GM23248 (cell line): Measurements from ENCODE around the gene GLT8D2. TPM values are rescaled to one million over a fixed set of nuclear protein-coding genes. Genes with fewer than 3 reads are reported as not detected.

Experiments used
- DNase-seq: peaks from one replicate; pipeline ENCODE4 v3.0.0-alpha.2; 2015
- H2AFZ ChIP-seq: fragments of 200-600 bp; sonication (generic); 2 replicates; pipeline ENCODE4 v1.6.1; 2016; ENCODE audit warnings: antibody characterized with exemption
- H3F3A ChIP-seq: fragments of 200-600 bp; sonication (generic); 2 replicates; pipeline ENCODE4 v1.6.1; 2016; ENCODE audit warnings: mild to moderate bottlenecking, antibody characterized with exemption, mixed run types; ENCODE audit not compliant: insufficient read depth
- H3K27ac ChIP-seq: fragments of 200-600 bp; sonication (generic); 2 replicates; pipeline ENCODE4 v1.5.1; 2016; ENCODE audit warnings: mild to moderate bottlenecking
- H3K27me3 ChIP-seq: fragments of 200-600 bp; sonication (generic); replicated peaks from 2 replicates; pipeline ENCODE4 v1.6.1; 2016; ENCODE audit warnings: mild to moderate bottlenecking; ENCODE audit not compliant: insufficient read depth
- H3K36me3 ChIP-seq: fragments of 200-600 bp; sonication (generic); 2 replicates; pipeline ENCODE4 v1.6.1; 2016; ENCODE audit warnings: low read depth, mild to moderate bottlenecking
- H3K4me1 ChIP-seq: fragments of 200-600 bp; sonication (generic); 2 replicates; pipeline ENCODE4 v1.6.1; 2016; ENCODE audit warnings: mild to moderate bottlenecking; ENCODE audit not compliant: insufficient read depth
- H3K4me2 ChIP-seq: fragments of 200-600 bp; sonication (generic); one replicate; pipeline ENCODE4 v1.6.1; 2016; ENCODE audit warnings: mild to moderate bottlenecking; ENCODE audit not compliant: unreplicated experiment
- H3K4me3 ChIP-seq: fragments of 200-600 bp; sonication (generic); 2 replicates; pipeline ENCODE4 v1.5.1; 2016; ENCODE audit warnings: mild to moderate bottlenecking
- H3K79me2 ChIP-seq: fragments of 200-600 bp; sonication (generic); 2 replicates; pipeline ENCODE4 v1.6.1; 2016; ENCODE audit warnings: mild to moderate bottlenecking; ENCODE audit not compliant: insufficient read depth
- H3K9ac ChIP-seq: fragments of 200-600 bp; sonication (generic); 2 replicates; pipeline ENCODE4 v1.6.1; 2016; ENCODE audit warnings: mild to moderate bottlenecking
- H3K9me2 ChIP-seq: fragments of 200-600 bp; sonication (generic); 2 replicates; pipeline ENCODE4 v1.6.1; 2016; ENCODE audit warnings: mixed run types, mild to moderate bottlenecking, moderate library complexity; ENCODE audit not compliant: insufficient read depth
- H3K9me3 ChIP-seq: fragments of 200-600 bp; sonication (generic); one replicate; pipeline ENCODE4 v1.6.1; 2017; ENCODE audit warnings: low read depth
- H4K20me1 ChIP-seq: fragments of 200-600 bp; sonication (generic); 2 replicates; pipeline ENCODE4 v1.6.0; 2016; ENCODE audit not compliant: insufficient read depth
- EZH2 ChIP-seq: fragments of 200-600 bp; sonication (generic); IDR thresholded peaks from 2 replicates; pipeline ENCODE4 v1.6.1; 2018; ENCODE audit warnings: antibody characterized with exemption, mild to moderate bottlenecking; ENCODE audit not compliant: insufficient read depth, poor library complexity, severe bottlenecking
- EZH2phosphoT487 ChIP-seq: fragments of 200-600 bp; sonication (generic); IDR thresholded peaks from 2 replicates; pipeline ENCODE4 v1.6.1; 2018; ENCODE audit warnings: antibody characterized with exemption, moderate library complexity, mild to moderate bottlenecking, low read depth; ENCODE audit not compliant: insufficient read depth
- WGBS, 2 experiments: methylation state at CpG; one replicate each; pipeline ENCODE4 v1.1.6; 2015 to 2017; ENCODE audit warnings: low lambda C conversion rate in 2 of 2, low coverage in 1 of 2; ENCODE audit errors: missing lambda C conversion rate in 2 of 2; 5-methylcytosine and 5-hydroxymethylcytosine counted together
- in situ Hi-C: fragments of 300-500 bp; cut with MboI; formaldehyde crosslinking; loops from 2 replicates; pipeline ENCODE4 v1.15.0; 2020
- polyA plus RNA-seq: library from polyadenylated mRNA; unstranded; fragments of >200 nt; fragmentation: Nextera tagmentation; extraction: Ambion mirVana; gene quantifications from 2 replicates; pipeline ENCODE4 v1.2.1, GENCODE V29; 2016
- total RNA-seq: library from RNA; depleted of rRNA; stranded (reverse); fragments of >200 nt; shearing (Covaris generic); gene quantifications from 2 replicates; pipeline ENCODE4 v1.2.3, GENCODE V29; 2014

Gene GLT8D2
- total and polyA plus RNA-seq, 2 experiments from 2014 or later = 58.6 to 99.2 TPM

DNA sequence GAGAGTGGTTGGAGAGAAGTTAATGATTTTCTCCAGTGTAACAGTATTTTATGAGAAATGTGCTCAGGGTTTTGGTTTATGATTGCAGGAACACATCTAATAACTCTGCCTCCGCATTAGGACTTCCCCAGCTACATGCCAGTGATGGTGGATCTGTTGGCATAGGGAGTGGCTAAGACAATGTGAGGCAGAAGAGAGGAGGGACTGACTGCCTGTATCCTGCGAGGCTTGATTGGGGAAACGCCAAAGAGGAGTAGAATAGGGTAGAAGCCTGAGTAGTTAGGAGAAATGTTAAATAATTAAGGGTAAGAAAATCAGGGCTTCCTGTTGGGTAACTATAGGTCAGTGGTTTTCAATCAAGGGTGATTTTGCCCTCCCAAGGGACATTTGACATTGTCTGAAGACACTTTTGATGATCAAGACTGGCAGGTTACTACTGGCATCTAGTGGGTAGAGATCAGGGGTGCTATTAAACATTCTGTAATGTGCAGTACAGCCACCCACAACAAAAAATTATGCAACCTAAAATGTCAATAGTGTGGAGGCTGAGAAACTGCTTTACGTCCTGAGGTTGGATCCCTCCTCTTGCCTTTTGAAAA is 71.5 kb downstream of the GLT8D2 start:
- H3K79me2 ChIP-seq = peaks cover 94% of the 10 kb centered on the region
- no peaks in the 10 kb centered on the region for H3K4me1 ChIP-seq
- no peak overlapping the region for H2AFZ ChIP-seq
- H3F3A ChIP-seq = 0 out of 2 replicates have a peak, but pooled peaks cover 2% of the 10 kb centered on the region
- H4K20me1 ChIP-seq = no peaks in the 10 kb centered on the region
- no peak overlapping the region for H3K4me2 ChIP-seq
- in situ Hi-C loops = no loop called here
- no peak for DNase-seq
- H3K9ac ChIP-seq = no peak overlapping the region
- H3K27ac ChIP-seq = no peak overlapping the region
- WGBS, 2 experiments = 96 to 100% methylated on average over 4 of the region's 4 CpGs
- no peaks in the 10 kb centered on the region for H3K27me3 ChIP-seq
- H3K9me3 ChIP-seq = no peaks in the 10 kb centered on the region
- H3K36me3 ChIP-seq = peaks cover 48% of the 10 kb centered on the region
- no peak overlapping the region for H3K4me3 ChIP-seq
- no peak for TF ChIP-seq EZH2
- TF ChIP-seq EZH2phosphoT487 = no peak
- no peaks in the 10 kb centered on the region for H3K9me2 ChIP-seq

GRCh38 chr12:103975368-103975767 is 74.6 kb downstream of the GLT8D2 start:
- H3K9ac ChIP-seq = no peak overlapping the region
- no peaks in the 10 kb centered on the region for H3K9me2 ChIP-seq
- no peaks in the 10 kb centered on the region; the same call in 1 of the 2 replicates for H4K20me1 ChIP-seq
- 96 to 97% methylated on average over 2 of the region's 2 CpGs for WGBS, 2 experiments
- H3K27me3 ChIP-seq = no peaks in the 10 kb centered on the region
- H3K4me3 ChIP-seq = no peak overlapping the region
- no peak for TF ChIP-seq EZH2phosphoT487
- no peak for TF ChIP-seq EZH2
- no peak overlapping the region for H2AFZ ChIP-seq
- H3K36me3 ChIP-seq = peaks cover 23% of the 10 kb centered on the region
- H3K79me2 ChIP-seq = peaks cover 100% of the 10 kb centered on the region
- no peaks in the 10 kb centered on the region for H3F3A ChIP-seq
- in situ Hi-C loops = no loop called here
- no peaks in the 10 kb centered on the region for H3K9me3 ChIP-seq
- no peak for DNase-seq
- H3K4me1 ChIP-seq = peaks cover 8% of the 10 kb centered on the region
- no peak overlapping the region for H3K27ac ChIP-seq
- H3K4me2 ChIP-seq = no peak overlapping the region

DNA sequence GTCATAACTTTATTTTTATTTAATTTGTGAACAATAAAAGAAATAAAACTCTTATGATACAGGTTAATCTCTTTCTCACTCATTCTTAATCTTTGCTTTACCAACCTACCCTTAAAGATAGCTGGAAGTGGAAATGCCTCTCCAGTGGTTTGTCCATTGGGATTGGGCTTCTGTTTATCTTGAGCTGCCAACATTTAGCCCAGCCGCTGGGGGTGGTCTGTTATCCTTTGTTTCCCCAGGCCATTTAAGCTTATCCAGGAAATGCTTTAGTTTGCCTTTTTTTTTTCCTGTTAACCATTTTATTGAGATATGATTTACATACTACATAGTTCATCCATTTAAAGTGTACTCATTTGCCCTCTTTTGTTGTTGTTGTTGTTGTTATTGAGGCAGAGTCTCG is 76.1 kb downstream of the GLT8D2 start:
- H3K4me2 ChIP-seq = no peak overlapping the region
- no peak overlapping the region for H2AFZ ChIP-seq
- no peak for DNase-seq
- H3K27ac ChIP-seq = no peak overlapping the region
- H3K4me1 ChIP-seq = peaks cover 23% of the 10 kb centered on the region
- in situ Hi-C loops = no loop called here
- TF ChIP-seq EZH2 (no peak), EZH2phosphoT487 (no peak)
- H3F3A ChIP-seq = peaks cover 14% of the 10 kb centered on the region
- no peak overlapping the region for H3K4me3 ChIP-seq
- H3K9me3 ChIP-seq = no peaks in the 10 kb centered on the region
- H3K27me3 ChIP-seq = no peaks in the 10 kb centered on the region
- WGBS, 2 experiments = 83 to 86% methylated on average over 2 of the region's 2 CpGs
- H3K9ac ChIP-seq = no peak overlapping the region
- H3K79me2 ChIP-seq = peaks cover 100% of the 10 kb centered on the region
- peaks cover 16% of the 10 kb centered on the region for H3K36me3 ChIP-seq
- H4K20me1 ChIP-seq = no peaks in the 10 kb centered on the region; the same call in 1 of the 2 replicates
- no peaks in the 10 kb centered on the region for H3K9me2 ChIP-seq

DNA sequence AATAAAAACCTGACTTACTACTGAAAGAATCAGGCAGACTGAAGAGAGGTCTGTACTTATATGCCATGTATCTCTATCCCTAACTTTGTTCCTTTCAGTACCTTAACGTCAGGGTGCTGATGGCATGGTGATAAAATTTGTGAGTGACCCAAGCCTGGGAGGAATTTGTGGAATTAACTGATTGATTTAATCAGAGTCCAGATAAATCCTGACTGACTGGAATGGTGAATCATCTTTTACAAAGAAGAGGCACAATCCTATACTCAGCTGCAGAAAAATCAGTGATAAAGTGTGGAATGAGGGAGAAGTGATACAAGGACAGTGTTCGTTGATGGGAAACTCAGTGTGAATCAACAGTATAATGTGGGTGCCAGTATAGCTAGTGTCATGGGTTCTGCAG is 80.6 kb downstream of the GLT8D2 start:
- H3K9me2 ChIP-seq = no peaks in the 10 kb centered on the region
- no peak overlapping the region for H2AFZ ChIP-seq
- peak overlapping the region; percentile 19 for H3K9ac ChIP-seq
- TF ChIP-seq EZH2phosphoT487 (no peak), EZH2 (no peak)
- H3K4me3 ChIP-seq = peak overlapping the region; percentile 38
- no peaks in the 10 kb centered on the region for H3K9me3 ChIP-seq
- H3K4me2 ChIP-seq = peak overlapping the region; percentile 83
- peaks cover 99% of the 10 kb centered on the region for H3K79me2 ChIP-seq
- H3K27me3 ChIP-seq = no peaks in the 10 kb centered on the region
- H3K4me1 ChIP-seq = peaks cover 48% of the 10 kb centered on the region
- DNase-seq = peak; percentile 51
- peaks cover 4% of the 10 kb centered on the region for H3K36me3 ChIP-seq
- H4K20me1 ChIP-seq = no peaks in the 10 kb centered on the region; the same call in 1 of the 2 replicates
- H3F3A ChIP-seq = peaks cover 30% of the 10 kb centered on the region
- in situ Hi-C loops = no loop called here
- H3K27ac ChIP-seq = peak overlapping the region; percentile 51
- WGBS, 2 experiments = 4% methylated on average over 2 of the region's 2 CpGs
